AG09319 (cell line): ENCODE results near the gene SV2C.
"Not testable (repeated sequence)": the region's sequence is repeated elsewhere in the genome, so short reads cannot be mapped to it uniquely, and the experiment has no call there.

Source experiments
- DNase-seq: peaks from one replicate; pipeline ENCODE4 v3.0.0-alpha.2; 2010; ENCODE audit warnings: low read depth; ENCODE audit errors: extremely low read depth
- TF ChIP-seq, protein P1 (sequence below): IDR thresholded peaks from 2 replicates; pipeline ENCODE4 v1.5.1; 2011; ENCODE audit warnings: low read depth, mild to moderate bottlenecking, inconsistent platforms, low read length, moderate library complexity

Gene SV2C

GRCh38 chr5:76333571-76333970, 250.4 kb downstream of the SV2C start:
- TF ChIP-seq, protein P1, sequence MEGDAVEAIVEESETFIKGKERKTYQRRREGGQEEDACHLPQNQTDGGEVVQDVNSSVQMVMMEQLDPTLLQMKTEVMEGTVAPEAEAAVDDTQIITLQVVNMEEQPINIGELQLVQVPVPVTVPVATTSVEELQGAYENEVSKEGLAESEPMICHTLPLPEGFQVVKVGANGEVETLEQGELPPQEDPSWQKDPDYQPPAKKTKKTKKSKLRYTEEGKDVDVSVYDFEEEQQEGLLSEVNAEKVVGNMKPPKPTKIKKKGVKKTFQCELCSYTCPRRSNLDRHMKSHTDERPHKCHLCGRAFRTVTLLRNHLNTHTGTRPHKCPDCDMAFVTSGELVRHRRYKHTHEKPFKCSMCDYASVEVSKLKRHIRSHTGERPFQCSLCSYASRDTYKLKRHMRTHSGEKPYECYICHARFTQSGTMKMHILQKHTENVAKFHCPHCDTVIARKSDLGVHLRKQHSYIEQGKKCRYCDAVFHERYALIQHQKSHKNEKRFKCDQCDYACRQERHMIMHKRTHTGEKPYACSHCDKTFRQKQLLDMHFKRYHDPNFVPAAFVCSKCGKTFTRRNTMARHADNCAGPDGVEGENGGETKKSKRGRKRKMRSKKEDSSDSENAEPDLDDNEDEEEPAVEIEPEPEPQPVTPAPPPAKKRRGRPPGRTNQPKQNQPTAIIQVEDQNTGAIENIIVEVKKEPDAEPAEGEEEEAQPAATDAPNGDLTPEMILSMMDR: no peak
- DNase-seq: no peak

- DNase-seq: no peak
- TF ChIP-seq, protein P1: no peak
These were observed 251.4 kb downstream of the SV2C start for GRCh38 chr5:76334574-76334973.

- DNase-seq: not testable (repeated sequence)
These were observed 252.3 kb downstream of the SV2C start for GRCh38 chr5:76335451-76335850.

GRCh38 chr5:76336253-76336809, 253.1 kb downstream of the SV2C start:
- DNase-seq: not testable (repeated sequence)

GRCh38 chr5:76337953-76338451, 254.8 kb downstream of the SV2C start:
- TF ChIP-seq, protein P1: no peak; the same call in 1 of the 2 replicates
- no peak for DNase-seq

DNA sequence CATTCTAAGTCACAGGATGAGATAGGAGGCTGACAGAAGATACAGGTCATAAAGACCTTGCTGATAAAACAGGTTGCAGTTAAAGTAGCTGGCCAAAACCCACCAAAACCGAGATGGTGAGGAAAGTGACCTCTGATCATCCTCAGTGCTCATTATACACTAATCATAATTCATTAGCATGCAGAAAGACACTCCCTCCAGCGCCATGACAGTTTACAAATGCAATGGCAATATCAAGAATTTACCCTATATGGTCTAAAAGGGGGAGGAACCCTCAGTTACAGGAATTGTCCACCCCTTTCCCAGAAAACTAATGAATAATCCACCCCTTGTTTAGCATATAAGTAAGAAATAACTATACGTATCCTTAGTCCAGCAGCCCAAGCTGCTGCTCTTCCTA, 256.7 kb downstream of the SV2C start:
- TF ChIP-seq, protein P1: no peak
- DNase-seq: no peak

GRCh38 chr5:76341651-76342334, 258.6 kb downstream of the SV2C start:
- DNase-seq: no peak
- TF ChIP-seq, protein P1: no peak

DNA sequence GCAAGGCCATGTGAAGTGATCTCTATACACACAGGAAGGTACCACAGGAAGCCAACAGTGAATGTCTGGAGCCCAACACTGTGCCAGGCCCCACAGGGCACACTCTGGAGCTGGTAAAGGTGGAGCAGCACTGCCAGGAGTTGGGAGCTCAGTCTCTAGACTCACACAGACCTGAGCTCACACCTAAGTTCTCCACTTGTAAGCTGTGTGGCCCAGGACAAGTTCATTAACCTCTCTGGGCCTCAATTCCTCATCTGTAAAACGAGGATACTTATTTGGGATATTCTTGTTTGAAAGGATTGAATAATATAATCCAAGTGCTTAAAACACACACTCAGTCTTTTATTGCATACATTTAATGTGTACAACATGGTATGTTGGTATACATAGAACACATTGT, 259.3 kb downstream of the SV2C start:
- TF ChIP-seq, protein P1: no peak
- no peak for DNase-seq
